Measurements from ENCODE around the gene FBXO31.

FBXO31 gene

DNA sequence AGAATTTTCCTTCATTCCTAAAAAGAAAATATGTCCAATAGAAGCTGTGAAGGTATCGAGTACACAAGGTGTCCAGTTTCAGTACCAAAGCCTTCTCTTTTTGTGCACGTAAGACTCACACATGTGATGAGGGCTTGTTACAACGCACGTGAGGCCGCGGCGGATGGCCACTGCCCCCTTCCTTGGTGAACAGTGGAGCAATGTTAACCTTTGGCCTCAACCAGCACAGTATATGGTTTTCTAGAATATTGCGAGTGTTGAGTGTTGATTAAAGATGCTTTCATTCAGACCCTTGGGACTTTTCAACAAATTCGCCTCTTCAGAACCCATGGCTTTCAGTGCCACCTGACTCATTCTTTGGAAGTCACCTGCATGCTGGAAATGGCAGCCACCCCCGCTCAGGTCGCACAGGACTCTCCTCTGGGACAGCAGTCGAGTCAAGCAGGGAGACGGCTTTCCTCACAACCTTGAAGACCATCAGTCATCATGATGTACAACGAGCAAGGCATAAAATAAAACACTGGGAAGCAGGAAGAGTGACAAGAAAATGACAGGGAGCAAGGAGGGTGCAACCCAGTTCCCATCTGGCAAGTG is 23.0 kb upstream of the FBXO31 start:
- H3K4me3 ChIP-seq (ENCODE audit: low read depth, low read length), result no peak overlapping the region
- no peak for DNase-seq (ENCODE audit: low read depth)
- TF ChIP-seq, protein P1, sequence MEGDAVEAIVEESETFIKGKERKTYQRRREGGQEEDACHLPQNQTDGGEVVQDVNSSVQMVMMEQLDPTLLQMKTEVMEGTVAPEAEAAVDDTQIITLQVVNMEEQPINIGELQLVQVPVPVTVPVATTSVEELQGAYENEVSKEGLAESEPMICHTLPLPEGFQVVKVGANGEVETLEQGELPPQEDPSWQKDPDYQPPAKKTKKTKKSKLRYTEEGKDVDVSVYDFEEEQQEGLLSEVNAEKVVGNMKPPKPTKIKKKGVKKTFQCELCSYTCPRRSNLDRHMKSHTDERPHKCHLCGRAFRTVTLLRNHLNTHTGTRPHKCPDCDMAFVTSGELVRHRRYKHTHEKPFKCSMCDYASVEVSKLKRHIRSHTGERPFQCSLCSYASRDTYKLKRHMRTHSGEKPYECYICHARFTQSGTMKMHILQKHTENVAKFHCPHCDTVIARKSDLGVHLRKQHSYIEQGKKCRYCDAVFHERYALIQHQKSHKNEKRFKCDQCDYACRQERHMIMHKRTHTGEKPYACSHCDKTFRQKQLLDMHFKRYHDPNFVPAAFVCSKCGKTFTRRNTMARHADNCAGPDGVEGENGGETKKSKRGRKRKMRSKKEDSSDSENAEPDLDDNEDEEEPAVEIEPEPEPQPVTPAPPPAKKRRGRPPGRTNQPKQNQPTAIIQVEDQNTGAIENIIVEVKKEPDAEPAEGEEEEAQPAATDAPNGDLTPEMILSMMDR (conservative IDR thresholded peaks at IDR 0.05; ENCODE audit: low read depth, low read length), result no peak

DNA sequence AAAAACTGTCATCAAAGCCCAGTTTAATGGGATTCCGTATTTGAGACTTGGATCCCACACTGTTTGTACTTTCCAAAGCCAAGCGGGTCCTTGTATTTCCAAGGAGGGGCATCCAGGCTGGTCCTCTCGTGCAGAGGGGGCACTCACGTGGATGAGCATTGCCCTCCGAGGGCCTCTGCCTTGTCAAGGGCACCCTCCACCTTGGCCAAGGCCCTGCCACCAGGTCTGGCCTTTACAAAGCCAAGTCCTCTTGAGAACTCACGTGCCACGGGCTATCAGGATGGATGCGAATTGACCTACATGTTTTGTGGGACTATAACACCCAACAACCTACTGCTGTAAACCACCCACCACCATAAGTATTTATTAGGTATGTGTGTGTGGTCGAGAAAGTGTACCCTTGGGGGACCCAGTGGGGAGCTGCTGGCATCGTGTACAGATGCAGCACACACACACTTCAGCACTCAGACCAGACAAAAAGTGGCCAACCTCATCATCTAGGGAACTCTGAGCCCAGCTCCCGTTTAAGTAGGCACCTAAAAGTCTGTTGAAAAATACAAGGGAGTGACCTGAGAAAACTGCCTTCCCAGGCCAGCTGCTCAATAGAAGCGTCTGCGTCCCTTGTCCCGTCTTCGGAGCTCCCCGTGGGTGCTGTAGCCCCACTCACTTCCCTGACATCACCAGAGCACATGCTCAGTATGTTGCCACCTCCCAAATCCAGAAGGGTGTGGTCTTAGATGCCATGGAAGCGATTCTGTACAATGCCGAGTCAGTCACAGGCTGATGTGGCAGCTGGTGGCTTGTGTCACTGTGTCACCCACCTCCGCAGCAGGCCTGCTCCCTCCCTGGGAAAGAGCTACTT is 21.4 kb upstream of the FBXO31 start:
- DNase-seq (ENCODE audit: low read depth), result no peak
- TF ChIP-seq, protein P1 (conservative IDR thresholded peaks at IDR 0.05; ENCODE audit: low read depth, low read length), result no peak
- H3K4me3 ChIP-seq (ENCODE audit: low read depth, low read length), result no peak overlapping the region

GRCh38 chr16:87395181-87395842 is 11.7 kb upstream of the FBXO31 start:
- no peak for DNase-seq (ENCODE audit: low read depth)
- TF ChIP-seq, protein P1 (conservative IDR thresholded peaks at IDR 0.05; ENCODE audit: low read depth, low read length), result no peak
- no peak overlapping the region for H3K4me3 ChIP-seq (ENCODE audit: low read depth, low read length)

- TF ChIP-seq, protein P1 (conservative IDR thresholded peaks at IDR 0.05; ENCODE audit: low read depth, low read length), result no peak
- DNase-seq (ENCODE audit: low read depth), result no peak
- H3K4me3 ChIP-seq (ENCODE audit: low read depth, low read length), result peak overlapping the region; percentile 84
Observed at GRCh38 chr16:87393680-87394055, 10.1 kb upstream of the FBXO31 start.

- DNase-seq (ENCODE audit: low read depth), result peak; percentile 53
- peak overlapping the region; percentile 84 for H3K4me3 ChIP-seq (ENCODE audit: low read depth, low read length)
- TF ChIP-seq, protein P1 (conservative IDR thresholded peaks at IDR 0.05; ENCODE audit: low read depth, low read length), result peak; percentile 53
Observed at GRCh38 chr16:87392821-87393679, 9.5 kb upstream of the FBXO31 start.

DNA sequence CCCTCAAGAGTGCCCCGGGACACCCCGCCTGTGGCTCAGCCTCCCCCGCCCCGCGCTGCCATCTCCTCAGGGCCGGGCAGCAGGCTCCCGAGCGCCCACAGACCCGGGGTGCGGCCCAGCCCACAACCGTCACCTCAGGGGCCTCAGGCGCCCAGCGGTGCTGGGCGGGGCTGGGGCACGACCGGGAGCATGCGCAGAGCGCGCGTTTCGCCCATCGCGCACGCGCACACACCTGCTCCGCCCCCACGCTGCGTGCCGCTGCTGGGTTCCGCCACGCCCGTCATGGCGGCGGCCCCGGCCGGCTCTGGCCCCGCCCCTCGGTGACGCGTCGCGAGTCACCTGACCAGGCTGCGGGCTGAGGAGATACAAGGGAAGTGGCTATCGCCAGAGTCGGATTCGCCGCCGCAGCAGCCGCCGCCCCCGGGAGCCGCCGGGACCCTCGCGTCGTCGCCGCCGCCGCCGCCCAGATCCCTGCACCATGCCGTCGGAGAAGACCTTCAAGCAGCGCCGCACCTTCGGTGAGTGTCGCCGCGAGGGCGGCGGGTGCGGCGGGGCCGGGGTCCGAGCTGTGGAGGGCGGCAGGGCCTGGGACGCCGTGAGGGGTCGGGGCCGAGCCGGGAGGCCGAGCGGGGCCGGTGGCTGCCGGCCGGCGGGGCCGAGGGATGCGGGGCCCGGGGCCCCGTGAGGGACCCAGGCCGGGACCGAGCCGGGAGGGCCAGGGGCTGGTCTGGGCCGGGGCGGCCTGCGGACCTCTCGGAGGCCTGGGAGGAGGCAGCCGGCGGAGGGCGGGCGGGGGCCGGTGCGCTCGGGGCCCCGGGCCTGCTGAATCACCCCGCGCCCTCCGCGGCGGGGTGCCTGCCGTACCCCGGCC is 8.6 kb upstream of the FBXO31 start, which contains the start of gene MAP1LC3B:
Gene MAP1LC3B, plus strand, starts transcription at position 387 of the 871 bp plus-strand sequence. Its CDS starts 92 bp downstream, at position 479.
- TF ChIP-seq, protein P1 (conservative IDR thresholded peaks at IDR 0.05; ENCODE audit: low read depth, low read length), result no peak
- peak within 1 kb of the TSS; percentile 84 for H3K4me3 ChIP-seq (ENCODE audit: low read depth, low read length)
- DNase-seq (ENCODE audit: low read depth), result peak; percentile 97

All from choroid plexus epithelial cell (primary cell).